Forelimb muscle (tissue), 1 donor: Measurements from ENCODE around the gene SLC15A3. TPM values are rescaled to one million over a fixed set of nuclear protein-coding genes. Genes with fewer than 3 reads are reported as not detected.

ENCODE experiments used
- DNase-seq: peaks from one replicate; pipeline ENCODE4 v3.0.0-alpha.2; 2013; ENCODE audit warnings: low read depth
- polyA plus RNA-seq: library from polyadenylated mRNA; unstranded; fragments of 120-200 nt; gene quantifications from one replicate; pipeline ENCODE4 v1.2.1, GENCODE V29; 2013; ENCODE audit not compliant: insufficient read length

The SLC15A3 gene
- polyA plus RNA-seq: 18.2 TPM

GRCh38 chr11:60951904-60952741 lies at the start of gene SLC15A3:
Gene SLC15A3, minus strand, starts transcription at chr11:60952176. Its CDS starts 625 bp downstream, at chr11:60951551.
- DNase-seq: peak; percentile 34

- no peak for DNase-seq
Observed at GRCh38 chr11:61000426-61000825, 48.5 kb upstream of the SLC15A3 start.

GRCh38 chr11:60996381-60997138 lies 44.6 kb upstream of the SLC15A3 start:
- DNase-seq: no peak

- DNase-seq: no peak
Observed at GRCh38 chr11:60995798-60996197, 43.8 kb upstream of the SLC15A3 start.

GRCh38 chr11:60994541-60995080 lies 42.6 kb upstream of the SLC15A3 start:
- DNase-seq: no peak

GRCh38 chr11:60993615-60994014 lies 41.6 kb upstream of the SLC15A3 start:
- no peak for DNase-seq

GRCh38 chr11:60992842-60993409 lies 41.0 kb upstream of the SLC15A3 start:
- no peak for DNase-seq

GRCh38 chr11:60991457-60991856 lies 39.5 kb upstream of the SLC15A3 start:
- DNase-seq: no peak

- DNase-seq: no peak
Observed at GRCh38 chr11:60989093-60989650, 37.2 kb upstream of the SLC15A3 start.

GRCh38 chr11:60988658-60989057 lies 36.7 kb upstream of the SLC15A3 start:
- DNase-seq: no peak

GRCh38 chr11:60987577-60988277 lies 35.8 kb upstream of the SLC15A3 start:
- no peak for DNase-seq

- DNase-seq: no peak
Observed at GRCh38 chr11:60985991-60986915, 34.3 kb upstream of the SLC15A3 start.

GRCh38 chr11:60985501-60985900 lies 33.5 kb upstream of the SLC15A3 start:
- no peak for DNase-seq

GRCh38 chr11:60984636-60985035 lies 32.7 kb upstream of the SLC15A3 start:
- no peak for DNase-seq

GRCh38 chr11:60984149-60984548 lies 32.2 kb upstream of the SLC15A3 start:
- DNase-seq: no peak

- no peak for DNase-seq
Observed at GRCh38 chr11:60982184-60982583, 30.2 kb upstream of the SLC15A3 start.

GRCh38 chr11:60981515-60981914 lies 29.5 kb upstream of the SLC15A3 start:
- DNase-seq: no peak

GRCh38 chr11:60978546-60979380 lies 26.8 kb upstream of the SLC15A3 start:
- no peak for DNase-seq

- DNase-seq: no peak
Observed at GRCh38 chr11:60977836-60978235, 25.9 kb upstream of the SLC15A3 start.
